Measurements from ENCODE around the gene ZBTB7A.

DNA sequence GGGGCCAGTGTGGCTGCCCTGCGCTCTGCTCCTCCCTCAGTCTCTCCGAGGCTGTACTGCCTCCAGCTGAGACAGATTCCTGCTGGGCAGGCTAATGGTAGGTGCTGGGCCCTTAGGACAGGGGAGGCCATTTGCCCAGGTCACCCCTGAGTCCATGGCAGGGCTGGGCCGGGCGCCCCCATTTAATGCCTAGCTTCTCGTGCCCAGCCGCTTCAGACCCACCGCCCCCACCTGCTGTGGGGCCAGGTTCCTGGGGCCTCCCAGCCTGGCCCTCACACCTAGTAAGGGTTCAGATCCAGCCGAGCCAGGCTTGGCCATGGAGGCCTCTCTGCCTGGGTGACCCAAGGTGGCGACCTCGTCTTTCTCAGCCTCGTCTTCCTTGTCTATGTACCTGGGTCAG lies 41.4 kb downstream of the ZBTB7A start:
- no peak for TF ChIP-seq EZH2 (IDR thresholded peaks at IDR 0.05; ENCODE audit: insufficient read depth, poor library complexity, severe bottlenecking)
- no peak for TF ChIP-seq EZH2phosphoT487 (IDR thresholded peaks at IDR 0.05; ENCODE audit: insufficient read depth, low read depth)
